Measurements from ENCODE around the gene KSR2. TPM values are rescaled to one million over a fixed set of nuclear protein-coding genes. Genes with fewer than 3 reads are reported as not detected.

KSR2 gene
- total and polyA plus RNA-seq, 10 of the 15 experiments (the other 5 are each of a cell fraction or from before 2014, with no cell fraction given), result under 0.01 to 1.5 (median 0.01) TPM; not detected in 3

DNA sequence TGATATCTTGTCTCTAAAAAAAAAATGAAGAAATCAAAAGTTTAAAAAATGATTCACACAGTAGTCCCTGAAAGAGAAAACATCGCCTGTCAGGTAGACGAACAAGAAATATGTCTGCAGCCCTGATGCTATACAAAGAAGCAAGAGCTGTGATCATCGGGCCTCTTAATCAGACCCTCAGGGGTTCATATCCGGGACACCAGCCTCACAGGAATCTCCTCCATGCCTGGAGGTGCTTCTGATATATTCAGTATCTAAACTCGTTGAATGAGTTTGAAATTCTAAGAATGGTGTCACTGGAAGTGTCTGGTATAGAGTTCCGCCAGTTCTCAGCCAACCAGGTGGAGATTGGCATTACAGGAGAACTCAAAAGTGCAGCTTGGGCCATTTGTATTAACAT is 64.7 kb downstream of the KSR2 start:
- Histone ChIP-seq H4K20me1 (ENCODE audit: control insufficient read depth, insufficient read depth) (no peaks in the 10 kb centered on the region), H3K4me1 (ENCODE audit: control insufficient read depth, insufficient read depth, low read length) (no peaks in the 10 kb centered on the region), H3K9me3 (replicated peaks; ENCODE audit: control insufficient read depth, insufficient read depth, low read length) (peaks cover 3% of the 10 kb centered on the region; the same call in 2 of the 3 replicates), H3K4me3 (no peak overlapping the region), H3K9ac (ENCODE audit: control insufficient read depth, insufficient read depth, low read length) (no peak overlapping the region), H3K36me3 (ENCODE audit: control insufficient read depth in 2 of 2, insufficient read depth in 2 of 2, low read length in 1 of 2) (no peaks in the 10 kb centered on the region), H3K79me2 (ENCODE audit: control insufficient read depth, insufficient read depth, low read length) (no peaks in the 10 kb centered on the region), H2AFZ (ENCODE audit: control insufficient read depth, low read depth, low read length) (no peak overlapping the region), H3K4me2 (ENCODE audit: control insufficient read depth, insufficient read depth) (no peak overlapping the region), H3K27me3 (replicated peaks in 1 of 2; ENCODE audit: control insufficient read depth in 2 of 2, insufficient read depth in 2 of 2, low read length in 1 of 2) (no peaks in the 10 kb centered on the region), H3K27ac (ENCODE audit: control insufficient read depth, insufficient read depth) (no peak overlapping the region)
- FAIRE-seq (no peak), ATAC-seq (no peak), DNase-seq (ENCODE audit: low read depth, low spot score) (no peak)
- TF ChIP-seq ZBED1 (IDR thresholded peaks at IDR 0.05; ENCODE audit: borderline replicate concordance) (no peak), EZH2 (IDR thresholded peaks at IDR 0.05; ENCODE audit: borderline replicate concordance, control insufficient read depth, low read depth, low read length) (no peak), SPI1 (IDR thresholded peaks at IDR 0.05; ENCODE audit: borderline replicate concordance, insufficient read depth, low read depth, low read length) (no peak), ATF7 (IDR thresholded peaks at IDR 0.05; ENCODE audit: low read depth) (no peak), RCOR1 (conservative IDR thresholded peaks at IDR 0.05; ENCODE audit: low read depth, low read length) (no peak)
- BruUV-seq (replicated peaks), result no TSS peak
- in situ Hi-C loops (cut with MboI) (no loop called here), intact Hi-C loops (cut with micrococcal nuclease; ENCODE audit: unreplicated experiment) (no loop called here)
- 62% methylated on average over 6 of the region's 6 CpGs for WGBS (ENCODE audit: insufficient coverage, insufficient replicate concordance, low lambda C conversion rate, missing lambda C conversion rate)
- ChIA-PET SMC1A (ENCODE audit: uncharacterized antibody, unreplicated experiment) (interaction anchor here (0.8 to 1.8 kb wide), 2 partner anchors 15 to 19 kb away, joined by 3 to 7 read pairs; no protein-coding TSS in a partner anchor), RAD21 (ENCODE audit: unreplicated experiment) (no interaction called here), POLR2A (no interaction called here), CTCF (interaction anchor here (1.5 kb wide), 1 partner anchor 9 kb away, joined by 3 read pairs; no protein-coding TSS in a partner anchor)

DNA sequence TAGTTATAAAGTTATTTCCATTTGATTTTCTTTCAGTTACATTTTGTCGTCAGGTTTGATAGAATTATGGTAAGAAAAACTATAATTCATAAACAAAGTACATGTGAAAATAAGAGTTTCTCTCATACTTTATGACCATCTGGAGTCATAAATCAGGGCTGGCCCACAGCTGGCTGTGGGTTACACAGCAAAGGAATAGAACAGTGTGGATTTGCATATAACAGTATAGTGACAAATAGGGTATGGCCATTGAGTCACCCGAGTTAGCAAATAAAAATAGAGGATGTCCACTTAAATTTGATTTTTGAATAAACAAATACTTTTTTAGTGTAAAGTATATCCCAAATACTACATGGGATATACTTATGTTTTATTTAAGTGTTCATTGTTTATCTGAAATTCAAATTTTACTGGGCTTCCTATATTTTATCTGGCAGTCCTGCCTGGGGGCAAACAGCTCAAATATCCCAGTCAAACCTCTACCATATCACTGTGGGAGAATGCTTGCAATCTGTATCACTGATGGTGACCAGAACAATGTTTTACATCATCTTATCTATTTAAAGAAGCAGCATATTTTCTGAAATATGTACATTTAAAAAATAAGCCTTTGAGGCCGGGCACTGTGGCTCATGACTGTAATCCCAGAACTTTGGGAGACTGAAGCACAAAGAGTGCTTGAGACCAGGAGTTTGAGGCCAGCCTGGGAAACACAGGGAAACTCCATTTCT is 65.5 kb downstream of the KSR2 start:
- no peaks in the 10 kb centered on the region for H3K4me1 ChIP-seq (ENCODE audit: control insufficient read depth, insufficient read depth, low read length)
- no peak for DNase-seq (ENCODE audit: low read depth, low spot score)
- ATAC-seq, result no peak
- peaks cover 3% of the 10 kb centered on the region; the same call in 2 of the 3 replicates for H3K9me3 ChIP-seq (replicated peaks; ENCODE audit: control insufficient read depth, insufficient read depth, low read length)
- H3K9ac ChIP-seq (ENCODE audit: control insufficient read depth, insufficient read depth, low read length), result no peak overlapping the region
- no peak overlapping the region for H3K27ac ChIP-seq (ENCODE audit: control insufficient read depth, insufficient read depth)
- FAIRE-seq, result no peak
- H2AFZ ChIP-seq (ENCODE audit: control insufficient read depth, low read depth, low read length), result no peak overlapping the region
- RAD21 ChIA-PET (ENCODE audit: unreplicated experiment), result no interaction called here
- H3K4me3 ChIP-seq, result no peak overlapping the region
- SMC1A ChIA-PET (ENCODE audit: uncharacterized antibody, unreplicated experiment), result interaction anchor here (1.3 to 1.5 kb wide), 2 partner anchors 13 to 19 kb away, joined by 3 to 6 read pairs; no protein-coding TSS in a partner anchor
- H3K79me2 ChIP-seq (ENCODE audit: control insufficient read depth, insufficient read depth, low read length), result no peaks in the 10 kb centered on the region
- intact Hi-C loops (cut with micrococcal nuclease; ENCODE audit: unreplicated experiment), result no loop called here
- no peaks in the 10 kb centered on the region for H3K36me3 ChIP-seq (ENCODE audit: control insufficient read depth in 2 of 2, insufficient read depth in 2 of 2, low read length in 1 of 2)
- CTCF ChIA-PET, result no interaction called here
- H3K4me2 ChIP-seq (ENCODE audit: control insufficient read depth, insufficient read depth), result no peak overlapping the region
- H4K20me1 ChIP-seq (ENCODE audit: control insufficient read depth, insufficient read depth), result no peaks in the 10 kb centered on the region
- in situ Hi-C loops (cut with MboI), result no loop called here
- BruUV-seq (replicated peaks), result no TSS peak
- WGBS (ENCODE audit: insufficient coverage, insufficient replicate concordance, low lambda C conversion rate, missing lambda C conversion rate), result 4% methylated on average over 3 of the region's 3 CpGs
- POLR2A ChIA-PET, result no interaction called here
- no peaks in the 10 kb centered on the region for H3K27me3 ChIP-seq (replicated peaks in 1 of 2; ENCODE audit: control insufficient read depth in 2 of 2, insufficient read depth in 2 of 2, low read length in 1 of 2)
- TF ChIP-seq, protein P1, sequence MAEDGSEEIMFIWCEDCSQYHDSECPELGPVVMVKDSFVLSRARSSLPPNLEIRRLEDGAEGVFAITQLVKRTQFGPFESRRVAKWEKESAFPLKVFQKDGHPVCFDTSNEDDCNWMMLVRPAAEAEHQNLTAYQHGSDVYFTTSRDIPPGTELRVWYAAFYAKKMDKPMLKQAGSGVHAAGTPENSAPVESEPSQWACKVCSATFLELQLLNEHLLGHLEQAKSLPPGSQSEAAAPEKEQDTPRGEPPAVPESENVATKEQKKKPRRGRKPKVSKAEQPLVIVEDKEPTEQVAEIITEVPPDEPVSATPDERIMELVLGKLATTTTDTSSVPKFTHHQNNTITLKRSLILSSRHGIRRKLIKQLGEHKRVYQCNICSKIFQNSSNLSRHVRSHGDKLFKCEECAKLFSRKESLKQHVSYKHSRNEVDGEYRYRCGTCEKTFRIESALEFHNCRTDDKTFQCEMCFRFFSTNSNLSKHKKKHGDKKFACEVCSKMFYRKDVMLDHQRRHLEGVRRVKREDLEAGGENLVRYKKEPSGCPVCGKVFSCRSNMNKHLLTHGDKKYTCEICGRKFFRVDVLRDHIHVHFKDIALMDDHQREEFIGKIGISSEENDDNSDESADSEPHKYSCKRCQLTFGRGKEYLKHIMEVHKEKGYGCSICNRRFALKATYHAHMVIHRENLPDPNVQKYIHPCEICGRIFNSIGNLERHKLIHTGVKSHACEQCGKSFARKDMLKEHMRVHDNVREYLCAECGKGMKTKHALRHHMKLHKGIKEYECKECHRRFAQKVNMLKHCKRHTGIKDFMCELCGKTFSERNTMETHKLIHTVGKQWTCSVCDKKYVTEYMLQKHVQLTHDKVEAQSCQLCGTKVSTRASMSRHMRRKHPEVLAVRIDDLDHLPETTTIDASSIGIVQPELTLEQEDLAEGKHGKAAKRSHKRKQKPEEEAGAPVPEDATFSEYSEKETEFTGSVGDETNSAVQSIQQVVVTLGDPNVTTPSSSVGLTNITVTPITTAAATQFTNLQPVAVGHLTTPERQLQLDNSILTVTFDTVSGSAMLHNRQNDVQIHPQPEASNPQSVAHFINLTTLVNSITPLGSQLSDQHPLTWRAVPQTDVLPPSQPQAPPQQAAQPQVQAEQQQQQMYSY (CRISPR knock-in tag; IDR thresholded peaks at IDR 0.05), result no peak
- TF ChIP-seq, protein P2, sequence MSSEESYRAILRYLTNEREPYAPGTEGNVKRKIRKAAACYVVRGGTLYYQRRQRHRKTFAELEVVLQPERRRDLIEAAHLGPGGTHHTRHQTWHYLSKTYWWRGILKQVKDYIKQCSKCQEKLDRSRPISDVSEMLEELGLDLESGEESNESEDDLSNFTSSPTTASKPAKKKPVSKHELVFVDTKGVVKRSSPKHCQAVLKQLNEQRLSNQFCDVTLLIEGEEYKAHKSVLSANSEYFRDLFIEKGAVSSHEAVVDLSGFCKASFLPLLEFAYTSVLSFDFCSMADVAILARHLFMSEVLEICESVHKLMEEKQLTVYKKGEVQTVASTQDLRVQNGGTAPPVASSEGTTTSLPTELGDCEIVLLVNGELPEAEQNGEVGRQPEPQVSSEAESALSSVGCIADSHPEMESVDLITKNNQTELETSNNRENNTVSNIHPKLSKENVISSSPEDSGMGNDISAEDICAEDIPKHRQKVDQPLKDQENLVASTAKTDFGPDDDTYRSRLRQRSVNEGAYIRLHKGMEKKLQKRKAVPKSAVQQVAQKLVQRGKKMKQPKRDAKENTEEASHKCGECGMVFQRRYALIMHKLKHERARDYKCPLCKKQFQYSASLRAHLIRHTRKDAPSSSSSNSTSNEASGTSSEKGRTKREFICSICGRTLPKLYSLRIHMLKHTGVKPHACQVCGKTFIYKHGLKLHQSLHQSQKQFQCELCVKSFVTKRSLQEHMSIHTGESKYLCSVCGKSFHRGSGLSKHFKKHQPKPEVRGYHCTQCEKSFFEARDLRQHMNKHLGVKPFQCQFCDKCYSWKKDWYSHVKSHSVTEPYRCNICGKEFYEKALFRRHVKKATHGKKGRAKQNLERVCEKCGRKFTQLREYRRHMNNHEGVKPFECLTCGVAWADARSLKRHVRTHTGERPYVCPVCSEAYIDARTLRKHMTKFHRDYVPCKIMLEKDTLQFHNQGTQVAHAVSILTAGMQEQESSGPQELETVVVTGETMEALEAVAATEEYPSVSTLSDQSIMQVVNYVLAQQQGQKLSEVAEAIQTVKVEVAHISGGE (CRISPR knock-in tag; IDR thresholded peaks at IDR 0.05), result no peak
- TF ChIP-seq ATF7 (IDR thresholded peaks at IDR 0.05; ENCODE audit: low read depth), result no peak
- TF ChIP-seq ZZZ3 (IDR thresholded peaks at IDR 0.05; ENCODE audit: control insufficient read depth, insufficient read length, low read depth), result no peak
- TF ChIP-seq RUNX3 (IDR thresholded peaks at IDR 0.05; ENCODE audit: low read length), result no peak

Measured in GM12878 (cell line).